H54 (cell line): ENCODE measurements around the gene SLC9A3.

Source experiments
- DNase-seq: peaks from one replicate; pipeline ENCODE4 v3.0.0; 2011; ENCODE audit warnings: low spot score, mixed read lengths; ENCODE audit not compliant: insufficient read length
- FAIRE-seq: peaks from 3 replicates; lab custom pipeline; 2011; peaks lifted over from hg19 to GRCh38; lab: Jason Lieb, UNC
- POLR2A ChIP-seq: IDR thresholded peaks from 2 replicates; pipeline ENCODE4 v1.6.1; 2011; ENCODE audit warnings: low read depth, mild to moderate bottlenecking, low read length

The SLC9A3 gene

DNA sequence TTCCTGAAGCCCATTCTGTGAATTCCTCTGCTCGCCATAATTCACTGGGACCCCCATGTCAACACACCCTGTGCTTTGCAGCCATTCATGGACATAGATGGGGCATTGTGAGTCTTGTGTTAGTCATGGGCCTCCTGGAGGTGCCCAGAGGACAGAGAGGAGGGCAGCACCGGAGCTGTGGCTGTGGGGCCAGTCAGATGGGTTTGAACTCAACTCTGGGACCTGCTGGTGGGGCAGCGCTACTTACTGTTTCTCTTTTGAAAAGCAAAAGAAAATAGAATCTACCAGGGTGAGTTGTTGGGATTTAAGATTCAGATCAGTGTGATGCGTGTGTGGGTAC lies 92.6 kb downstream of the SLC9A3 start:
- DNase-seq: no peak
- FAIRE-seq: no peak
- TF ChIP-seq POLR2A: no peak

DNA sequence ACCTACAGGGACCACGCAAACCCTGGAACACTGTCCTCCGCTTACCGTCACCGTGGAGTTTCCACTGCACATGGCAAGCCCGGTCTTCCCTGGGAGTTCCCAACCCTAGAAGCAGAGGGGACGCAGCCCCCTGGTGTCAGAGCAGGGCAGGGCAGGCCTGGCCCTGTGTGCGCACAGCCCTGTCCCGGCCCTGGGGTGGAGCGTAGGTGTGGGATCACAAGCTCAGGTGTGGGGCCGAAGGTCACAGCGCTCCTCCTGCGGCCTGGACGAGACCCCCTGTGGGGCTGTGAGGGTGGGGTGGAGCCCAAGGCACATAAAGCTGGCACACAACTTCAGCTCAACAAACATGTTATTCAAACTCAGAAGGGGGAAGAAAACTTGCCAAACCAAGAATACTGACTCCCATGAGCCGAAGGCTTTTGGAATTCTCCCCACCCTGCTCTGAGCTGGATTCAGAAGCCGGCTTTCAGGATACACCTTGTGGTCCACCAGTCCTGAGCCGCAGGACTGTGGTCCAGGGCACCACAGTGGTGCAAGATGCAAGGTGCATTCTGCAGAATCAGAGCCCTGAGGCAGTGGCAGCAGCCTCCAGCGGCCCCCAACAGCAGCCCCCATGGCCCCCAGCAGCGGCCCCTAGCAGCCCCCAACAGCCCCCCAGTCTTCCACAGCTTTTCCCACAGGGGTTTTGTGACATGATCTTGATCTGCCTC lies 93.1 kb downstream of the SLC9A3 start:
- no peak for FAIRE-seq

DNA sequence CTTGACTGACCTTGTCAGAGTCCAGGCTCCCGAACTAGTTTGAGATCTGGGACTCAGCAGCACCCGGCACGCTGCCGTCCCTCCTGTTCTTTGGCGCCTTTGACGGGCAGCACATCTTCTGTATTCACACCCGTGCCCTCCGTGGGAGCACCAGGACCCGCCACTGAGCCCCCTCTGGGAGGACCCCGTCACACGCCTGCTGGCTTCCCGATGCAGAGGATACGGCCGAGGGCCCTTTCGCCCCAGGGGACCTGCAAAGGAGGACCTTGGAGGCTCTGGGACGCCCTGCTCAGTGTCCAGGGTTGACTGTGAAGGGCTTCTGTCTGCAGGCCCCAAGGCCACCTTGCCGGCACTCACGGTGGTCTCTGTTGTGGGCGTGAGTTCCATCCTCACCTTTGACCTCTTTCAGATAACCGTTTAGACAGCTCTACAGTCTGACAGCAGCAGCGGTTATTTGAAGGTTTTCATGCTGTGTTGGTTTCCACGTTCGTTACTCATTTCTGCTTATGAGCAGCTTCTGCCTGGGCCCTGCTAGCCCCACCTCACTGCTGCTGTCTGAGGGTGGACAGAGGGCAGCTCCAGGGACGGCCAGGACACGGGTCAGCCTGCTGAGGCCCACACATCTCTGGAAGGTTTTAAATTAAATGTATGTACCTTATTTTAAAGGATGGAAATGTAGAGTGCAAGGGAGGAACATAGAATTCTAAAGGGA lies 93.9 kb downstream of the SLC9A3 start:
- FAIRE-seq (no peak), DNase-seq (no peak)
- no peak for TF ChIP-seq POLR2A

More for the DNA sequence above, 93.1 kb downstream of the SLC9A3 start:
- peak; percentile 74 for DNase-seq
- TF ChIP-seq POLR2A: no peak

DNA sequence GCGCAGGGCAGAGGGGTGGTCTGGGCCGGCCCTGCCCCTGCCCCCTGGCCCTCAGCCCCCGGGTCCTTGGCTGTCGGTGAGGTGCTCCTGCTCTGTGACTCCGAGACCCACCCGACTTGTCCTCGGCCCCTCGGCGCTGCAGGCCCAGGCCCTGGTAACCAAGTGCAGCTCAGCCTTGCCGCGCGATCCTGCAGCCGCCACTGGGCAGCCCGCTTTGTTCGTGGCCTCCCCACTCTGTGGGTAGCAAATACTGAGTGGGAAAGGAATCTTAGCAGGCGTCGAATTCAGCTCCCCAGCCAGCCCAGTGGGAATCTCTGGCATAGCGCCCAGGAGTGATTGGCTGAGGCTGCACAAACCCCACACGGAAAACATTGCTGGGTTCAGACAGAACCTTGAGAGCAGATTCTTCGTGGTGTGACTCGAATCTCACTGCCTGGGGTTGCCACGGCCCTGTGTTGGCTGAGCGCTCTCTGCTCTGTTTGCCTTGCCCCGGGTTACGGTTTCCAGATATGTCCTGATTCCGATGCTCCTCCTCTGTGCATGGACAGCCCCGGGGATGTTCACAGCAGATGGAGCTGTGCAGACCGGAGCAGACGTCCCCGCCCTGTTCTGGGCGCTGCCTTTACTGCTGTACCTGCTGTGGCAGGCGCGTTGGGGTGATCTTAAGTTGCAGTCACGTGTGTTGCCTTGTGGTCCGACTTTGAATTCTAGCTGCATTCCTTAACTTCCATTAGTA lies 94.6 kb downstream of the SLC9A3 start:
- DNase-seq: no peak
- FAIRE-seq: no peak
- TF ChIP-seq POLR2A: no peak

DNA sequence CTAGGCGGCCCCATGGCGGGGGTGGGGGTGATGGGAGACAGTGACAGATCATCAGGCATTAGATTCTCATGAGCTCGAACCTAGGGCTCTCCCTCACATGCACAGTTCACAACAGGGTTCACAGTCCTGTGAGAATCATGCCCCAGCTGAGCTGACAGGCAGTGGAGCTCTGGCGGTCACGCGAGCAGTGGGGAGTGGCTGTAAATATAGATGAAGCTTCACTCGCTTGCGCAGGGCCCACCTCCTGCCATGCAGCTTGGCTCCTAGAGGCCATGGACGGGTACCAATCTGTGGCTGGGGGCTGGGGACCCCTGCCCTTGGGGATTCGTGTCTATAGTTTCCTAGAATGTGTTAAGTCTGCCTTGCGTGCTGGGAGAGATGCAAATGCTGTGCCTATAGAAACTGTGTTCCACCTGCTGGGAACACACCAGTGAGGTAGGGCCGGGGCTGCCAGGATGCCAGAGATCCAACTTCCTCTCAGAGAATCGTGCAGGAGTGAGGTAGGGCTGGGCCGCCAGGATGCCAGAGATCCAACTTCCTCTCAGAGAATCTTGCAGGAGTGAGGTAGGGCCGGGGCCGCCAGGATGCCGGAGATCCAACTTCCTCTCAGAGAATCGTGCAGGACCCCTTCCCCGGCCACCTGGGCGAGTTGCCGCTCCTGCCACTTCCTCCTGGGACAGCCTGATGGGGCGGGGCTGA lies 95.3 kb downstream of the SLC9A3 start:
- no peak for FAIRE-seq
- DNase-seq: no peak
- TF ChIP-seq POLR2A: no peak

DNA sequence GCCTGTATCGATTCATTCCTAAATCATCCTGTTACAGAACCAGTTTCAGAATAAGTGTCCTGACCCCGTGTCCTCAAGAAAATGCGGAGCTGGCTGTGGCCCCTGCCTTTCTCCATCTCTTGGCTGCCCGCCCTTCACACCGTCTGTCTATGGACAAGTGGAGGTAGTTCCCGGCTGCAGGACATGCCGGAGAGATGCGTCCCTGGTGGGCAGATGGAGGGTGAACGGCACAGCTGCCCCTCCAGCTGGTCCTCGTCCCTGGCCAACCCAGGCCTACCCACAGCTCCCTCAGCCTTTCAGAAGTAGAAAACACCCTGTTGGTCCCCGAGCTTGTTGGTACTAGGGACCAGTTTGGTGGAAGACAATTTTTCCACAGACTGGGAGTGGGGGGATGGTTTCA lies 96.0 kb downstream of the SLC9A3 start:
- FAIRE-seq (no peak), DNase-seq (no peak)
- no peak for TF ChIP-seq POLR2A

DNA sequence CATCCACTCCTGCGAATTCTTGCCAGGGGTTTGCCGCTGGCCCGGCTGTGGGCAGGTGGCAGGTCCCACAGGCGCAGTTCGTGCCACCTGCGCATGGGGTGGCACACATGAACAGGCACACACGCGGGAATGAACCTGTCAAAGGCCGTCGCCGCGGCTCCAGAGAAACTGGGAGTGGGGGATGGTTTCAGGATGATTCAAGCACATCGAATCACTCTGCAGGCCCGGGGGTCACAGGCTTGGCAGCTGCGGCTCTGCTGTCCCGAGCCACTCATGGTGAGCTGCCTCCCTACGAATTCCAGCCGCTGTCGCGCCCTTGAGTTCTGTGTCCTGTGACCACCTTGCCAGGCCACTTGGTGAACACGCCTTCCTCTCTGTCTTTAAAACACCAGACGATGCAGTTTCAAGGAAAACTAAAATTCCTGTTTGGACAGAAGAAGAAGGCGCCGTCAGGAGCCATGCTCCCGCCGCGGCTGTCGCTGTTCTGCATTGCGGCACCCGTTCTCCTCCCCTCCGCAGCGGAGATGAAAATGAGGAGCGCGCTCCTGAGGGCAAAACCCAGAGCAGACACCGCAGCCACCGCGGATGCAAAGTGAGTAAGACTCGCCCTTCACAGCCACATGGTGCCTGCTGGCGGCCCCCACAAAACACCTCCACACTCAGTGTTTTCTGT lies 96.7 kb downstream of the SLC9A3 start:
- no peak for TF ChIP-seq POLR2A
- DNase-seq (no peak), FAIRE-seq (no peak)

DNA sequence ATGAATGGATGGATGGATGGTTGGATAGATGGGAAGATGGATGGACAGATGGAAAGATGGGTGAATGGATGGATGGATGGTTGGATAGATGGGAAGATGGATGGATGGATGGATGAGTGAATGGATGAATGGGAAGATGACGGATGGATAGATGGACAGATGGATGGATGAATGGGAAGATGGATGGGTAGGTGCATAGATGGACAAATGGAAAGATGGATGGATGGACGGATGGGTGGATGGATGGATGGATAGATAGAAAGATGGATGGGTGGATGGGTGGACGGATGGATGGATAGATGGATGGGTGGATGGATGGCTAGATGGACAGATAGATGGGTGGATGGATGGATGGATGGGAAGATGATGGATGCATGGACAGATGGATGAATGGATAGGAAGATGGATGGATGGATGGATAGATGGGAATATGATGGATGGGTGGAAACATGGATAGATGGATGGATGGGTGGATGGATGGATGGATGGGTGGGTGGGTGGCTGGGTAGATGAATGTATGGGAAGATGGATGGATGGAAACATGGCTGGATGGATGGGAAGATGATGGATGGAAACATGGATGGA lies 97.8 kb downstream of the SLC9A3 start:
- no peak for TF ChIP-seq POLR2A
- no peak for FAIRE-seq

DNA sequence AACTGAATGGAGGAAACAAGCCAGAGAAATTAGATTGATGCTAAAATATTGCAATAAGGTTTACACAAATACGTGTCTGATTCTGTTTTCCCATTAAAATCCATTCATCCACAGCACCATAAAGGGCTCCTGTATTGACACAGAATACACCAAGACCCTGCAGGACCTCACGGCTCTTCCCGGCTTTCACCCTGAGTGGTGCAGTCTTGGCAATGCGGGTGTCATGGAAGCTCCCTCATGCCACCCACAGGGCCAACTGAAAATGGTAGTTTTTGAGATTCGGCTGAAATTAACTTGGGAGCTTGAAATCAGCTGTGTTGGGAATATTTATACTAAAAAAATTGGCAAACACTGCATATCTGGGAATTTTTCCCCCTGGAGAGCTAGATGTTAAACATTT lies 98.5 kb downstream of the SLC9A3 start:
- no peak for DNase-seq
- TF ChIP-seq POLR2A: no peak
- FAIRE-seq: no peak

More for the DNA sequence above, 97.8 kb downstream of the SLC9A3 start:
- DNase-seq: no peak

DNA sequence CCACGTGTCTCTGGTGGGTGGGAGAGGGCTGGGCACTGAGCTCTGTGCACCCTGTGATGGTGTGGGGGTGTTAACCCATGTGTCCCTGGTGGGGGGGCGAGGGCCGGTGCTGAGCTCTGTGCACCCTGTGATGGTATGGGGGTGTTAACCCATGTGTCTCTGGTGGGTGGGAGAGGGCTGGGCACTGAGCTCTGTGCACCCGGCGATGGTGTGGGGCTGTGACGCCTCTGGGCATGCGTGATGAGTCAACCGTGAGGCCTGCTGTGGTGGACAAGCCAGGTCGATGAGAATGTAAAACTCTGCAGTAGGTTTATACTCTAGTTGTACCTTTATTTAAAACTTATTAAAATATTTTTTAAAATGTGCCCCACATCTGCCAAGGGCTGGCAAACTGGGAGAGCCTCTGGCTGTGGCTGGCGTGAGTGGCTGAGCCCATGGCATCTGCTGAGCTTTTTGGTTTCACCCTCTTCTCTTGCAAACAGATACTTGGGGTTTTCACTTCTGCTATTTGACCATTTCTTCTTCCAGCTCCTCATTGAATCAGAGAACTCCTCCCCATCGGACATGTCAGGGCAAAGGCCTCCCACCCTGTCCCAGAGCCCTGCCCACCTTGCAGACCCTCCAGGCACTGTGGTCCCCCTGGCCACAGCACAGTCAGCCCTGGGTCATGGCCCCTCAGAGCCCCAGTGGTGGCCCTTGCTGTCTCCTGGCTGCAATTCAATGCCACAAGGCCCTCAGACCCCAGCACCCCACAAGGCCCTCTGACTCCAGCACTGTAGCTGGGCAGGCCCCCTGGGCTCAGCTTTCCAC lies 99.7 kb downstream of the SLC9A3 start:
- no peak for DNase-seq
- no peak for TF ChIP-seq POLR2A
- FAIRE-seq: no peak

DNA sequence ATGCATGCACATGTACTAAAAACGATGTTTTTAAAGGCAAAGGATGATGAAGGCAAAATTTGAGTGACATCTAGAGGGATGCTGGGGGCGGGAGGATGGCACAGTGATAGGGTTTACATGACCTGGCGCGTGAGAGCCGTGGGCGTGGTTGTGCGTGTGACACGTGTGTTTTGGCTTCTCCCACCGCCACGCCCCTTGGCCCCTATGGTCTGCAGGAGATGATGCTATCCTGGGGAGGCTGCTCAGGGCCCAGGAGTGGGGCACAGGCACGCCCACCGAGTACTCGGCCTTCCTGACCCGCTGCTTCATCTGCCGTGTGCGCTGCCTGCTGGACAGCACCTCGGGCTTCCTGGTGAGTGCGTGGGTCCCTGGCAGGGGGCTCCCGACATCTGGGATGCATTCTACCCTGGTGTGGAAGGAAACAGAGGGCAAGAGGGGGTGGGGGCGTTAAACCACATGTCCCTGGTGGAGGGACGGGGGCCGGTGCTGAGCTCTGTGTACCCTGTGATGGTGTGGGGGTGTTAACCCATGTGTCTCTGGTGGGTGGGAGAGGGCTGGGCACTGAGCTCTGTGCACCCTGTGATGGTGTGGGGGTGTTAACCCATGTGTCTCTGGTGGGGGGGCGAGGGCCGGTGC lies 100.5 kb downstream of the SLC9A3 start:
- DNase-seq (no peak), FAIRE-seq (no peak)
- TF ChIP-seq POLR2A: no peak

DNA sequence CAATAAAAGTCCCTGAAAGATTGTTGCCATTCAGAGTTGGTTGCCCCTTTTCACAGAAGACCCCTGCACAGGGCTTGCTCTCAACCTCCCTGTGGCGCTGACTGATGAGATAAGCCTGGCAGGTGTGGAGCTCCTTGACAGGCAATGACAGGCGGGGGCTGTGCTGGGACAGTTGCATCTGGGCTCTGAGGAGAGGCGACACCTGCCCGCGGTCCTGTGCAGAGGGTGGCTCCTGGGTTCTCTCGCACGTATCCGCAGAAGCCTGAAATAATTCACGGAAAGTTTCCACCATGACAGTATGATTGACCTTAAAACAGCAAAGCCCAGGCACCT lies 101.0 kb downstream of the SLC9A3 start:
- TF ChIP-seq POLR2A: no peak
- FAIRE-seq (no peak), DNase-seq (no peak)
